ENCODE measurements around the gene JPH3.

JPH3 gene

GRCh38 chr16:87735270-87736007 lies 133.1 kb downstream of the JPH3 start:
- H3K27ac Mint-ChIP-seq: no peak overlapping the region
- peaks cover 13% of the 10 kb centered on the region for H3K4me1 Mint-ChIP-seq
- no peak for ATAC-seq
- peaks cover 35% of the 10 kb centered on the region for H3K36me3 Mint-ChIP-seq
- no peak overlapping the region for H3K4me3 Mint-ChIP-seq
- H3K9me3 Mint-ChIP-seq: no peaks in the 10 kb centered on the region
- H3K27me3 Mint-ChIP-seq: no peaks in the 10 kb centered on the region

GRCh38 chr16:87736008-87736382 lies 133.7 kb downstream of the JPH3 start:
- H3K9me3 Mint-ChIP-seq: no peaks in the 10 kb centered on the region
- no peak overlapping the region for H3K27ac Mint-ChIP-seq
- ATAC-seq: no peak

GRCh38 chr16:87739801-87740200 lies 137.5 kb downstream of the JPH3 start:
- no peak for ATAC-seq
- no peaks in the 10 kb centered on the region for H3K9me3 Mint-ChIP-seq
- no peak overlapping the region for H3K4me3 Mint-ChIP-seq
- peaks cover 9% of the 10 kb centered on the region for H3K4me1 Mint-ChIP-seq
- H3K27ac Mint-ChIP-seq: no peak overlapping the region
- H3K36me3 Mint-ChIP-seq: peaks cover 31% of the 10 kb centered on the region
- no peaks in the 10 kb centered on the region for H3K27me3 Mint-ChIP-seq

More at GRCh38 chr16:87736008-87736382, 133.7 kb downstream of the JPH3 start:
- no peaks in the 10 kb centered on the region for H3K27me3 Mint-ChIP-seq
- H3K36me3 Mint-ChIP-seq: peaks cover 35% of the 10 kb centered on the region
- H3K4me1 Mint-ChIP-seq: peaks cover 10% of the 10 kb centered on the region
- no peak overlapping the region for H3K4me3 Mint-ChIP-seq

GRCh38 chr16:87740441-87740840 lies 138.1 kb downstream of the JPH3 start:
- no peak for ATAC-seq
- no peak overlapping the region for H3K27ac Mint-ChIP-seq
- H3K4me1 Mint-ChIP-seq: peaks cover 9% of the 10 kb centered on the region
- H3K36me3 Mint-ChIP-seq: peaks cover 38% of the 10 kb centered on the region
- H3K9me3 Mint-ChIP-seq: no peaks in the 10 kb centered on the region
- H3K27me3 Mint-ChIP-seq: no peaks in the 10 kb centered on the region
- H3K4me3 Mint-ChIP-seq: no peak overlapping the region

- Mint-ChIP-seq H3K4me1 (peaks cover 9% of the 10 kb centered on the region), H3K9me3 (no peaks in the 10 kb centered on the region), H3K4me3 (no peak overlapping the region), H3K36me3 (peaks cover 39% of the 10 kb centered on the region), H3K27me3 (no peaks in the 10 kb centered on the region), H3K27ac (no peak overlapping the region)
- no peak for ATAC-seq
Observed at GRCh38 chr16:87740909-87741424, 138.7 kb downstream of the JPH3 start.

- Mint-ChIP-seq H3K4me1 (peaks cover 9% of the 10 kb centered on the region), H3K27ac (no peak overlapping the region), H3K27me3 (no peaks in the 10 kb centered on the region), H3K36me3 (peaks cover 44% of the 10 kb centered on the region), H3K9me3 (no peaks in the 10 kb centered on the region), H3K4me3 (no peak overlapping the region)
- ATAC-seq: no peak
Observed at GRCh38 chr16:87741700-87742415, 139.6 kb downstream of the JPH3 start.

- Mint-ChIP-seq H3K4me3 (no peak overlapping the region), H3K4me1 (peaks cover 9% of the 10 kb centered on the region), H3K36me3 (peaks cover 47% of the 10 kb centered on the region), H3K27me3 (no peaks in the 10 kb centered on the region), H3K9me3 (no peaks in the 10 kb centered on the region), H3K27ac (no peak overlapping the region)
- ATAC-seq: no peak
Observed at GRCh38 chr16:87742781-87743490, 140.6 kb downstream of the JPH3 start.

- no peaks in the 10 kb centered on the region for H3K27me3 Mint-ChIP-seq
- peaks cover 9% of the 10 kb centered on the region for H3K4me1 Mint-ChIP-seq
- peaks cover 63% of the 10 kb centered on the region for H3K36me3 Mint-ChIP-seq
- H3K4me3 Mint-ChIP-seq: no peak overlapping the region
- H3K9me3 Mint-ChIP-seq: no peaks in the 10 kb centered on the region
- ATAC-seq: no peak
- no peak overlapping the region for H3K27ac Mint-ChIP-seq
Observed at GRCh38 chr16:87744750-87745514, 142.6 kb downstream of the JPH3 start.

GRCh38 chr16:87746178-87746577 lies 143.9 kb downstream of the JPH3 start:
- no peak overlapping the region for H3K27ac Mint-ChIP-seq
- H3K4me3 Mint-ChIP-seq: no peak overlapping the region
- no peak for ATAC-seq
- no peaks in the 10 kb centered on the region for H3K27me3 Mint-ChIP-seq
- H3K4me1 Mint-ChIP-seq: peaks cover 9% of the 10 kb centered on the region
- peaks cover 67% of the 10 kb centered on the region for H3K36me3 Mint-ChIP-seq
- H3K9me3 Mint-ChIP-seq: no peaks in the 10 kb centered on the region

Measured in stimulated activated memory B cell treated with anti-CD40 and anti-IgM and Interleukin-4, amounts not matched to agents 10 μg/mL and 1 μg/mL and 100 μg/mL, for 72 hours (primary cell).